HPDE6-E6E7 (cell line): ENCODE data around the gene PERM1.
"Not testable (repeated sequence)": the region's sequence is repeated elsewhere in the genome, so short reads cannot be mapped to it uniquely, and the experiment has no call there.

Experiments used
- DNase-seq: peaks from one replicate; pipeline ENCODE4 v3.0.0; 2011; ENCODE audit warnings: missing footprints; ENCODE audit errors: extremely low spot score

Gene PERM1

GRCh38 chr1:1017397-1018320 lies 35.8 kb upstream of the PERM1 start:
- not testable (repeated sequence) for DNase-seq

GRCh38 chr1:1014799-1015681 lies 33.1 kb upstream of the PERM1 start:
- no peak for DNase-seq

GRCh38 chr1:1013922-1014648 lies 32.2 kb upstream of the PERM1 start:
- DNase-seq: no peak

- DNase-seq: no peak
These were observed 31.4 kb upstream of the PERM1 start, which contains the start of gene ISG15 for GRCh38 chr1:1013105-1013921. TSS of gene ISG15 (plus strand) at chr1:1013497. CDS start at chr1:1013574, 77 bp downstream.

- DNase-seq: not testable (repeated sequence)
These were observed 30.8 kb upstream of the PERM1 start for GRCh38 chr1:1012736-1013104.

GRCh38 chr1:1011396-1011949 lies 29.6 kb upstream of the PERM1 start:
- DNase-seq: no peak

- DNase-seq: not testable (repeated sequence)
These were observed 28.2 kb upstream of the PERM1 start for GRCh38 chr1:1010131-1010530.

- DNase-seq: no peak
These were observed 24.6 kb upstream of the PERM1 start for GRCh38 chr1:1006305-1007159.

GRCh38 chr1:1005774-1006304 lies 23.9 kb upstream of the PERM1 start:
- DNase-seq: no peak

GRCh38 chr1:1004780-1005697 lies 23.1 kb upstream of the PERM1 start:
- DNase-seq: no peak

- no peak for DNase-seq
These were observed 22.5 kb upstream of the PERM1 start for GRCh38 chr1:1004420-1004779.

- DNase-seq: no peak
These were observed 21.9 kb upstream of the PERM1 start for GRCh38 chr1:1003618-1004419.

- DNase-seq: no peak
These were observed 19.3 kb upstream of the PERM1 start for GRCh38 chr1:1001057-1001783.

GRCh38 chr1:1000357-1001056 lies 18.6 kb upstream of the PERM1 start:
- DNase-seq: no peak

- no peak for DNase-seq
These were observed 17.9 kb upstream of the PERM1 start, which contains the start of gene HES4 for GRCh38 chr1:999725-1000356. TSS of gene HES4 (minus strand) at chr1:1000097. CDS start at chr1:999973, 124 bp downstream.
